Measurements from ENCODE around the gene POU6F2. TPM values are rescaled to one million over a fixed set of nuclear protein-coding genes. Genes with fewer than 3 reads are reported as not detected.

POU6F2 gene
- total RNA-seq, 5 donors from 2014 or later (not counting 1 experiment from before 2014, with no cell fraction given), result not detected

- no peak overlapping the region for H3K27ac Mint-ChIP-seq
- ChIA-PET POLR2A (no interaction called here), CTCF (interaction anchor here in 1 of 2 donors (1.0 kb wide), 1 partner anchor 13 kb away, joined by 4 read pairs; no protein-coding TSS in a partner anchor)
- Histone ChIP-seq H3K36me3 (ENCODE audit: control insufficient read depth in 2 of 2, extremely low read depth in 1 of 2, insufficient read depth in 1 of 2, low read length in 1 of 2) (no peaks in the 10 kb centered on the region), H3K9me3 (no peaks in the 10 kb centered on the region), H3K27me3 (replicated peaks in 1 of 2; ENCODE audit: control insufficient read depth in 2 of 2, extremely low read depth in 1 of 2, insufficient read depth in 2 of 2, low read length in 1 of 2) (no peaks in the 10 kb centered on the region), H3K4me1 (ENCODE audit: control insufficient read depth in 1 of 2, extremely low read depth in 1 of 2, insufficient read depth in 2 of 2, low read length in 2 of 2) (no peaks in the 10 kb centered on the region), H3K4me3 (ENCODE audit: control insufficient read depth in 1 of 2, extremely low read depth in 1 of 2, low read length in 1 of 2) (no peak overlapping the region), H3K27ac (ENCODE audit: low read length) (no peak overlapping the region)
- ATAC-seq (replicated peaks in 1 of 4) (no peak), DNase-seq (no peak)
- H3K4me1 Mint-ChIP-seq, result no peaks in the 10 kb centered on the region
- peaks cover 0 to 3% of the 10 kb centered on the region in 2 donors for H3K27me3 Mint-ChIP-seq
- no CpG with 5 or more reads among the region's 1 CpG for WGBS (ENCODE audit: insufficient coverage)
- no peak overlapping the region for H3K4me3 Mint-ChIP-seq
- H3K36me3 Mint-ChIP-seq, result no peaks in the 10 kb centered on the region
- peaks cover 0 to 4% (median 0%) of the 10 kb centered on the region in 3 donors for H3K9me3 Mint-ChIP-seq
These were observed 244.2 kb downstream of the POU6F2 start for GRCh38 chr7:39221901-39222300.

GRCh38 chr7:39228946-39229345, 251.2 kb downstream of the POU6F2 start:
- DNase-seq (no peak), ATAC-seq (replicated peaks in 1 of 4) (no peak)
- ChIA-PET POLR2A (no interaction called here), CTCF (interaction anchor here in 1 of 2 donors (0.6 kb wide), 1 partner anchor 13 kb away, joined by 3 read pairs; no protein-coding TSS in a partner anchor)
- Mint-ChIP-seq H3K9me3 (no peaks in the 10 kb centered on the region), H3K27ac (no peak overlapping the region), H3K4me1 (no peaks in the 10 kb centered on the region), H3K36me3 (no peaks in the 10 kb centered on the region), H3K4me3 (no peak overlapping the region), H3K27me3 (peaks cover 0 to 6% of the 10 kb centered on the region in 2 donors)
- no peaks in the 10 kb centered on the region for H3K4me1 ChIP-seq (ENCODE audit: control insufficient read depth in 1 of 2, extremely low read depth in 1 of 2, insufficient read depth in 2 of 2, low read length in 2 of 2)
- H3K4me3 ChIP-seq (ENCODE audit: control insufficient read depth in 1 of 2, extremely low read depth in 1 of 2, low read length in 1 of 2), result no peak overlapping the region
- H3K9me3 ChIP-seq, result no peaks in the 10 kb centered on the region
- H3K27me3 ChIP-seq (replicated peaks in 1 of 2; ENCODE audit: control insufficient read depth in 2 of 2, extremely low read depth in 1 of 2, insufficient read depth in 2 of 2, low read length in 1 of 2), result no peaks in the 10 kb centered on the region
- H3K36me3 ChIP-seq (ENCODE audit: control insufficient read depth in 2 of 2, extremely low read depth in 1 of 2, insufficient read depth in 1 of 2, low read length in 1 of 2), result no peaks in the 10 kb centered on the region
- 79% methylated on average over 3 of the region's 3 CpGs for WGBS (ENCODE audit: insufficient coverage)
- no peak overlapping the region for H3K27ac ChIP-seq (ENCODE audit: low read length)

- no peak for DNase-seq
- Mint-ChIP-seq H3K9me3 (no peaks in the 10 kb centered on the region), H3K27me3 (peaks cover 0 to 4% of the 10 kb centered on the region in 2 donors), H3K4me1 (no peaks in the 10 kb centered on the region), H3K4me3 (no peak overlapping the region), H3K36me3 (no peaks in the 10 kb centered on the region), H3K27ac (no peak overlapping the region)
- H3K27ac ChIP-seq (ENCODE audit: low read length), result no peak overlapping the region
- no peak overlapping the region for H3K4me3 ChIP-seq (ENCODE audit: control insufficient read depth in 1 of 2, extremely low read depth in 1 of 2, low read length in 1 of 2)
- ATAC-seq (replicated peaks in 1 of 4), result no peak
- CTCF ChIA-PET, result no interaction called here
- WGBS (ENCODE audit: insufficient coverage), result no CpG with 5 or more reads among the region's 5 CpGs
- H3K4me1 ChIP-seq (ENCODE audit: control insufficient read depth in 1 of 2, extremely low read depth in 1 of 2, insufficient read depth in 2 of 2, low read length in 2 of 2), result no peaks in the 10 kb centered on the region
- H3K9me3 ChIP-seq, result no peaks in the 10 kb centered on the region
- H3K27me3 ChIP-seq (replicated peaks in 1 of 2; ENCODE audit: control insufficient read depth in 2 of 2, extremely low read depth in 1 of 2, insufficient read depth in 2 of 2, low read length in 1 of 2), result no peaks in the 10 kb centered on the region
- H3K36me3 ChIP-seq (ENCODE audit: control insufficient read depth in 2 of 2, extremely low read depth in 1 of 2, insufficient read depth in 1 of 2, low read length in 1 of 2), result no peaks in the 10 kb centered on the region
- POLR2A ChIA-PET, result no interaction called here
These were observed 256.3 kb downstream of the POU6F2 start for GRCh38 chr7:39233851-39234529.

- no peaks in the 10 kb centered on the region for H3K9me3 ChIP-seq
- WGBS (ENCODE audit: insufficient coverage), result 79% methylated on average over 4 of the region's 12 CpGs
- ChIA-PET POLR2A (no interaction called here), CTCF (no interaction called here)
- H3K4me3 ChIP-seq (ENCODE audit: control insufficient read depth in 1 of 2, extremely low read depth in 1 of 2, low read length in 1 of 2), result no peak overlapping the region
- no peak overlapping the region for H3K27ac ChIP-seq (ENCODE audit: low read length)
- H3K27me3 ChIP-seq (replicated peaks in 1 of 2; ENCODE audit: control insufficient read depth in 2 of 2, extremely low read depth in 1 of 2, insufficient read depth in 2 of 2, low read length in 1 of 2), result no peaks in the 10 kb centered on the region
- H3K4me1 ChIP-seq (ENCODE audit: control insufficient read depth in 1 of 2, extremely low read depth in 1 of 2, insufficient read depth in 2 of 2, low read length in 2 of 2), result no peaks in the 10 kb centered on the region
- Mint-ChIP-seq H3K4me1 (no peaks in the 10 kb centered on the region), H3K27ac (no peak overlapping the region), H3K27me3 (peaks cover 0 to 4% of the 10 kb centered on the region in 2 donors), H3K9me3 (peaks cover 0 to 9% (median 0%) of the 10 kb centered on the region in 3 donors), H3K4me3 (no peak overlapping the region), H3K36me3 (no peaks in the 10 kb centered on the region)
- H3K36me3 ChIP-seq (ENCODE audit: control insufficient read depth in 2 of 2, extremely low read depth in 1 of 2, insufficient read depth in 1 of 2, low read length in 1 of 2), result no peaks in the 10 kb centered on the region
- ATAC-seq (replicated peaks in 1 of 4), result no peak
- DNase-seq, result no peak
These were observed 260.6 kb downstream of the POU6F2 start for GRCh38 chr7:39238234-39238869.

- Histone ChIP-seq H3K36me3 (ENCODE audit: control insufficient read depth in 2 of 2, extremely low read depth in 1 of 2, insufficient read depth in 1 of 2, low read length in 1 of 2) (no peaks in the 10 kb centered on the region), H3K27me3 (replicated peaks in 1 of 2; ENCODE audit: control insufficient read depth in 2 of 2, extremely low read depth in 1 of 2, insufficient read depth in 2 of 2, low read length in 1 of 2) (no peaks in the 10 kb centered on the region), H3K4me3 (ENCODE audit: control insufficient read depth in 1 of 2, extremely low read depth in 1 of 2, low read length in 1 of 2) (no peak overlapping the region), H3K9me3 (no peaks in the 10 kb centered on the region), H3K4me1 (ENCODE audit: control insufficient read depth in 1 of 2, extremely low read depth in 1 of 2, insufficient read depth in 2 of 2, low read length in 2 of 2) (no peaks in the 10 kb centered on the region), H3K27ac (ENCODE audit: low read length) (no peak overlapping the region)
- H3K27me3 Mint-ChIP-seq, result peaks cover 0 to 4% of the 10 kb centered on the region in 2 donors
- no peak overlapping the region for H3K4me3 Mint-ChIP-seq
- POLR2A ChIA-PET, result no interaction called here
- no peaks in the 10 kb centered on the region for H3K36me3 Mint-ChIP-seq
- H3K9me3 Mint-ChIP-seq, result peaks cover 0 to 9% (median 0%) of the 10 kb centered on the region in 3 donors
- CTCF ChIA-PET, result interaction anchor here in 1 of 2 donors (0.6 kb wide), 1 partner anchor 299 kb away, joined by 4 read pairs; no protein-coding TSS in a partner anchor
- no peaks in the 10 kb centered on the region for H3K4me1 Mint-ChIP-seq
- ATAC-seq (replicated peaks in 1 of 4) (no peak), DNase-seq (no peak)
- no CpG with 5 or more reads among the region's 3 CpGs for WGBS (ENCODE audit: insufficient coverage)
- H3K27ac Mint-ChIP-seq, result no peak overlapping the region
These were observed 263.2 kb downstream of the POU6F2 start for GRCh38 chr7:39240864-39241263.

GRCh38 chr7:39247576-39247975, 269.9 kb downstream of the POU6F2 start:
- Mint-ChIP-seq H3K27ac (no peak overlapping the region), H3K9me3 (peaks cover 0 to 2% (median 0%) of the 10 kb centered on the region in 3 donors), H3K36me3 (no peaks in the 10 kb centered on the region), H3K4me1 (no peaks in the 10 kb centered on the region), H3K4me3 (no peak overlapping the region), H3K27me3 (peaks cover 0 to 12% of the 10 kb centered on the region in 2 donors)
- WGBS (ENCODE audit: insufficient coverage), result 40% methylated on average over 1 of the region's 3 CpGs
- Histone ChIP-seq H3K4me1 (ENCODE audit: control insufficient read depth in 1 of 2, extremely low read depth in 1 of 2, insufficient read depth in 2 of 2, low read length in 2 of 2) (no peaks in the 10 kb centered on the region), H3K36me3 (ENCODE audit: control insufficient read depth in 2 of 2, extremely low read depth in 1 of 2, insufficient read depth in 1 of 2, low read length in 1 of 2) (no peaks in the 10 kb centered on the region), H3K27me3 (replicated peaks in 1 of 2; ENCODE audit: control insufficient read depth in 2 of 2, extremely low read depth in 1 of 2, insufficient read depth in 2 of 2, low read length in 1 of 2) (no peaks in the 10 kb centered on the region), H3K4me3 (ENCODE audit: control insufficient read depth in 1 of 2, extremely low read depth in 1 of 2, low read length in 1 of 2) (no peak overlapping the region), H3K27ac (ENCODE audit: low read length) (no peak overlapping the region), H3K9me3 (no peaks in the 10 kb centered on the region)
- ChIA-PET CTCF (no interaction called here), POLR2A (no interaction called here)
- ATAC-seq (replicated peaks in 1 of 4) (no peak), DNase-seq (no peak)

All from T-cell (primary cell).